ENCODE results near the gene KNDC1.

Gene KNDC1

DNA sequence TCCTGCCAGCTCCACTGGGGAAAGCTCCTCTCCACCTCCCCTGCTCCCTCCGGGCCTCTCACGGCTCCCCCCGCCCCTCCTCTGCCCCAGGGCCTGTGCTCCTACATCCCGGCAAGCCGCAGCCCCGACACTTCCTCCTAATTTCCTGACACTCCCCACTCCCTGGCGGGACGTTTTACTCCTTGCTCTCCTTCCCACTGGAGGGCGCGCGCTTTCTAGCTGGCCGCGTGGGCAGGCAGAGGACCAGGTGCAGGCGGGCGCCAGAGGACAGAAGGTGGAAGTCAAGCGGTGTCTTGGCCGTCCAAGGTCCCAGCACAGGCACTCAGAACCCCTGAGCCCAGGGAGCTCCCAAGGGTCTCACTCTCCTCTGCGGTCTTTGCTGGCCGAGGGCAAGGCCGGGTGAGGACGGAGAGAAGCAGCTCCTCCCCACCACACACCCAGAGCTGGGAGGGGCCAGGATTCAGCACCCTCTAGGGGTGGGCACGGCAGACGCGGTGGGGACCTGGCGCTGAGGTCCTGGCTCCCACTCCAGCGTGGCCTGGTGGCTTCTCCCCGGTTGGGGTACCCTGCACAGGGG, 97.6 kb downstream of the KNDC1 start (continued):
- TF ChIP-seq, protein P1, sequence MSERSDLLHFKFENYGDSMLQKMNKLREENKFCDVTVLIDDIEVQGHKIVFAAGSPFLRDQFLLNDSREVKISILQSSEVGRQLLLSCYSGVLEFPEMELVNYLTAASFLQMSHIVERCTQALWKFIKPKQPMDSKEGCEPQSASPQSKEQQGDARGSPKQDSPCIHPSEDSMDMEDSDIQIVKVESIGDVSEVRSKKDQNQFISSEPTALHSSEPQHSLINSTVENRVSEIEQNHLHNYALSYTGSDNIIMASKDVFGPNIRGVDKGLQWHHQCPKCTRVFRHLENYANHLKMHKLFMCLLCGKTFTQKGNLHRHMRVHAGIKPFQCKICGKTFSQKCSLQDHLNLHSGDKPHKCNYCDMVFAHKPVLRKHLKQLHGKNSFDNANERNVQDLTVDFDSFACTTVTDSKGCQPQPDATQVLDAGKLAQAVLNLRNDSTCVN (tag by site-specific recombination; optimal IDR thresholded peaks at IDR 0.05) = peak; percentile 32
- TF ChIP-seq ZFHX2 (tag by site-specific recombination; conservative IDR thresholded peaks at IDR 0.05) (0 out of 2 replicates have a peak, but pooled peaks have one; percentile 36), YY2 (tag by site-specific recombination; IDR thresholded peaks at IDR 0.05) (no peak), SP2 (tag by site-specific recombination; IDR thresholded peaks at IDR 0.05) (peak; percentile 38), ZBTB20 (tag by site-specific recombination; IDR thresholded peaks at IDR 0.05) (peak; percentile 37), ZNF677 (tag by site-specific recombination; IDR thresholded peaks at IDR 0.05) (no peak)
- TF ChIP-seq, protein P2, sequence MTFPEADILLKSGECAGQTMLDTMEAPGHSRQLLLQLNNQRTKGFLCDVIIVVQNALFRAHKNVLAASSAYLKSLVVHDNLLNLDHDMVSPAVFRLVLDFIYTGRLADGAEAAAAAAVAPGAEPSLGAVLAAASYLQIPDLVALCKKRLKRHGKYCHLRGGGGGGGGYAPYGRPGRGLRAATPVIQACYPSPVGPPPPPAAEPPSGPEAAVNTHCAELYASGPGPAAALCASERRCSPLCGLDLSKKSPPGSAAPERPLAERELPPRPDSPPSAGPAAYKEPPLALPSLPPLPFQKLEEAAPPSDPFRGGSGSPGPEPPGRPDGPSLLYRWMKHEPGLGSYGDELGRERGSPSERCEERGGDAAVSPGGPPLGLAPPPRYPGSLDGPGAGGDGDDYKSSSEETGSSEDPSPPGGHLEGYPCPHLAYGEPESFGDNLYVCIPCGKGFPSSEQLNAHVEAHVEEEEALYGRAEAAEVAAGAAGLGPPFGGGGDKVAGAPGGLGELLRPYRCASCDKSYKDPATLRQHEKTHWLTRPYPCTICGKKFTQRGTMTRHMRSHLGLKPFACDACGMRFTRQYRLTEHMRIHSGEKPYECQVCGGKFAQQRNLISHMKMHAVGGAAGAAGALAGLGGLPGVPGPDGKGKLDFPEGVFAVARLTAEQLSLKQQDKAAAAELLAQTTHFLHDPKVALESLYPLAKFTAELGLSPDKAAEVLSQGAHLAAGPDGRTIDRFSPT (tag by site-specific recombination; IDR thresholded peaks at IDR 0.05) = peak; percentile 34; the same call in 1 of the 2 replicates

DNA sequence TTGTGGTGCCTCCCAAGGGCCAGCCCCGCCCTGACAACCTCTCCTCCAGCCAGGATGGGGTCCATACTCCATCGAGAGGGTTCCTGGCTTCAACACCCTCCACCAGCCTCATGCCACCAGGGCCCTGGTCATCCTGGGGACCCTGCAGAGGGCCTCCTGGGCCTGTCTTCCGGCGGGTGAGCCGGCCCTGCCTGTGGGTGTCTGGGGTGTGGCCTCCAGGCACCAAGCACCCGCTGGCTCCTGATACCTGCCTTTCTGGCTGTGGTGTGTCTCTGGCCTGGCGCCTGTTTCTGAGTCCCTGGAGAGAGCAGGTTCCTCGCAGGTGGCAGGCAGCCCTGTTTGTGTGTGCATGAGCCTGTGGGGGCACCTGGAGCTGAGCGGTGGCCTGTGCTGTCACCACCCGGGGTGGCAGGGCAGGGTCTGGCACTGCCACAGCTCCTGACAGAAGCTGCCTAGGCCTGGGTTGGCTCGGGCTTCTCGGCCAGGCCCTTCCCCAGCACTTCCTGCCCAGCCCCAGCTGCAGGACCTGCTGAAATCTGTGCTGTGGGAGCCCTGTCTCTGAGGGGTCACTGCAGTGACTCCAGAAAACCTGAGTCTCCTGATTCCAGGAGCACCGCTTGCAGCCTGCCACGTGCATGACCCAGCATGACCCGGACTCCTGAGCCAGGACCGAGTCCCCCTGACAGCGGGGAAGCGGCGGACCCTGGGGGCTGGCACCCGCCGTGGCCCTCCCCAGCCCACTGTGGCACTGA, 98.2 kb downstream of the KNDC1 start:
- ChIA-PET CTCF (interaction anchor here (0.6 to 1.3 kb wide), 6 partner anchors 12 to 917 kb away, joined by 3 to 4 read pairs (median 4); no protein-coding TSS in a partner anchor), POLR2A (no interaction called here)
- Histone ChIP-seq H3K9me3 (ENCODE audit: control insufficient read depth, insufficient read depth, low read depth, low read length) (no peaks in the 10 kb centered on the region), H3K4me1 (ENCODE audit: control insufficient read depth, insufficient read depth, low read length) (peaks cover 3% of the 10 kb centered on the region), H3K4me3 (ENCODE audit: low read depth, low read length) (no peak overlapping the region), H3K36me3 (ENCODE audit: control insufficient read depth in 2 of 2, insufficient read depth in 1 of 2, low read length in 2 of 2) (no peaks in the 10 kb centered on the region), H3K27ac (ENCODE audit: extremely low read depth, low read depth, low read length) (no peak overlapping the region)
- TF ChIP-seq ZNF621 (tag by site-specific recombination; IDR thresholded peaks at IDR 0.05) (no peak), ZNF600 (tag by site-specific recombination; IDR thresholded peaks at IDR 0.05) (peak; percentile 67; the same call in 1 of the 2 replicates), ZNF830 (tag by site-specific recombination; IDR thresholded peaks at IDR 0.05; ENCODE audit: low read depth) (no peak), ZNF335 (tag by site-specific recombination; conservative IDR thresholded peaks at IDR 0.05) (peak; percentile 54), ZIC2 (tag by site-specific recombination; IDR thresholded peaks at IDR 0.05) (peak; percentile 28), GLIS2 (tag by site-specific recombination; IDR thresholded peaks at IDR 0.05) (0 out of 2 replicates have a peak, but pooled peaks have one; percentile 26), YY2 (tag by site-specific recombination; IDR thresholded peaks at IDR 0.05) (no peak), ZNF629 (tag by site-specific recombination; IDR thresholded peaks at IDR 0.05) (no peak), ZNF843 (tag by site-specific recombination; IDR thresholded peaks at IDR 0.05) (no peak)

DNA sequence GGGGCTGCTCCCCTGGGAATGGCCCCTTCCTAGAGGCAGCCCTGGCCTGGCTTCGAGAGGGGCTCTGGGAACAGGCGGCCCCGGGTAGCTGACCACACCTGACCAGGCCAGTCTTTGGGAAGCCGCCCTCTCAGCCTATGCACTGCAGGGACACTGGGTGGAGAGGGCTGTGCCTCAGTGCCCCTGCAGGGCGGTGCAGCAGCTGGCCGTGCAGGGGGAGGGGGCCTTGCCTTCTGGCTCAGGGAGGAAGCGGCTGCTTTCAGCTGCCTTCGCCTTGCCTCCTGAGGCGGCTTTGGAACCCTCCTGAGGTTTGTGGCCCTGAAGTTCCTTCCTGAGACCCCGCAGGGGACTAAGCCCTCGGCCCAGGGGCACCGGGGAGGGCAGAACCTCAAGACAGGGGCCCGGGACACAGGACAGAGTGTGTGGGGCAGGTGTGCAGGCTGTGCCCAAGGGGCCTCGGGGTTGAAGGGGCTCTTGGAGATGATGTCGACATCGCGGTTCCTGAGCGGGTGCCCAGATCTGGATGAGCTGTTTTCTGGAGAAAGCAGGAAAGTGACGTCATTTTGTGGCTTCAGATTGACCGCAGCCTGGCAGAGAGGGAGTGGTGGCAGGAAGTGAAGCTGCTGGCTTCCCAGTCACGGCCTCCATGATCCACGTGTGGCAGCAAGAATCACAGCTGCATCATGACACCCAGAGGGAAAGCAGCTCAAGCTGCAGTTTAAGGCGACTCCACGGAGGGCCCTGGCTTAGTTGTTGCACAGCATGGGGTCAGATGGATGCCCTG, 99.0 kb downstream of the KNDC1 start:
- POLR2A ChIA-PET = no interaction called here
- Histone ChIP-seq H3K4me3 (ENCODE audit: low read depth, low read length) (no peak overlapping the region), H3K9me3 (ENCODE audit: control insufficient read depth, insufficient read depth, low read depth, low read length) (no peaks in the 10 kb centered on the region), H3K27ac (ENCODE audit: extremely low read depth, low read depth, low read length) (no peak overlapping the region), H3K4me1 (ENCODE audit: control insufficient read depth, insufficient read depth, low read length) (peaks cover 3% of the 10 kb centered on the region), H3K36me3 (ENCODE audit: control insufficient read depth in 2 of 2, insufficient read depth in 1 of 2, low read length in 2 of 2) (no peaks in the 10 kb centered on the region)
- CTCF ChIA-PET = interaction anchor here (1.0 to 1.3 kb wide), 2 partner anchors 113 to 116 kb away, joined by 3 to 4 read pairs; no protein-coding TSS in a partner anchor
- TF ChIP-seq ZNF175 (tag by site-specific recombination; IDR thresholded peaks at IDR 0.05) (no peak), ZNF510 (tag by site-specific recombination; IDR thresholded peaks at IDR 0.05; ENCODE audit: insufficient replicate concordance) (no peak), ZBTB20 (tag by site-specific recombination; IDR thresholded peaks at IDR 0.05) (peak; percentile 34; the same call in 1 of the 2 replicates), KLF8 (tag by site-specific recombination; IDR thresholded peaks at IDR 0.05) (0 out of 2 replicates have a peak, but pooled peaks have one; percentile 58)
- TF ChIP-seq, protein P1 (tag by site-specific recombination; optimal IDR thresholded peaks at IDR 0.05) = peak; percentile 16
- TF ChIP-seq, protein P3, sequence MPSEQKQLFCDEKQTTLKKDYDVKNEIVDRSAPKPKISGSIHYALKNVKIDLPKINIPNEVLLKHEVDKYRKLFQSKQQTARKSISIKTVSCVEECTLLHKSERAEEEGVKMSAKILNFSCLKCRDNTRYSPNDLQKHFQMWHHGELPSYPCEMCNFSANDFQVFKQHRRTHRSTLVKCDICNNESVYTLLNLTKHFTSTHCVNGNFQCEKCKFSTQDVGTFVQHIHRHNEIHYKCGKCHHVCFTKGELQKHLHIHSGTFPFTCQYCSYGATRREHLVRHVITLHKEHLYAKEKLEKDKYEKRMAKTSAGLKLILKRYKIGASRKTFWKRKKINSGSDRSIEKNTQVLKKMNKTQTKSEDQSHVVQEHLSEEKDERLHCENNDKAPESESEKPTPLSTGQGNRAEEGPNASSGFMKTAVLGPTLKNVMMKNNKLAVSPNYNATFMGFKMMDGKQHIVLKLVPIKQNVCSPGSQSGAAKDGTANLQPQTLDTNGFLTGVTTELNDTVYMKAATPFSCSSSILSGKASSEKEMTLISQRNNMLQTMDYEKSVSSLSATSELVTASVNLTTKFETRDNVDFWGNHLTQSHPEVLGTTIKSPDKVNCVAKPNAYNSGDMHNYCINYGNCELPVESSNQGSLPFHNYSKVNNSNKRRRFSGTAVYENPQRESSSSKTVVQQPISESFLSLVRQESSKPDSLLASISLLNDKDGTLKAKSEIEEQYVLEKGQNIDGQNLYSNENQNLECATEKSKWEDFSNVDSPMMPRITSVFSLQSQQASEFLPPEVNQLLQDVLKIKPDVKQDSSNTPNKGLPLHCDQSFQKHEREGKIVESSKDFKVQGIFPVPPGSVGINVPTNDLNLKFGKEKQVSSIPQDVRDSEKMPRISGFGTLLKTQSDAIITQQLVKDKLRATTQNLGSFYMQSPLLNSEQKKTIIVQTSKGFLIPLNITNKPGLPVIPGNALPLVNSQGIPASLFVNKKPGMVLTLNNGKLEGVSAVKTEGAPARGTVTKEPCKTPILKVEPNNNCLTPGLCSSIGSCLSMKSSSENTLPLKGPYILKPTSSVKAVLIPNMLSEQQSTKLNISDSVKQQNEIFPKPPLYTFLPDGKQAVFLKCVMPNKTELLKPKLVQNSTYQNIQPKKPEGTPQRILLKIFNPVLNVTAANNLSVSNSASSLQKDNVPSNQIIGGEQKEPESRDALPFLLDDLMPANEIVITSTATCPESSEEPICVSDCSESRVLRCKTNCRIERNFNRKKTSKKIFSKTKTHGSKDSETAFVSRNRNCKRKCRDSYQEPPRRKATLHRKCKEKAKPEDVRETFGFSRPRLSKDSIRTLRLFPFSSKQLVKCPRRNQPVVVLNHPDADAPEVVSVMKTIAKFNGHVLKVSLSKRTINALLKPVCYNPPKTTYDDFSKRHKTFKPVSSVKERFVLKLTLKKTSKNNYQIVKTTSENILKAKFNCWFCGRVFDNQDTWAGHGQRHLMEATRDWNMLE (tag by site-specific recombination; conservative IDR thresholded peaks at IDR 0.05; ENCODE audit: low read depth) = no peak
